CD14-positive monocyte (primary cell): ENCODE measurements around the gene CNTN5. TPM values are rescaled to one million over a fixed set of nuclear protein-coding genes. Genes with fewer than 3 reads are reported as not detected.

ENCODE experiments used
- DNase-seq, 3 donors: peaks; one replicate each; pipeline ENCODE4 v3.0.0-alpha.2; 2011 to 2022
- H2AFZ ChIP-seq: 2 replicates; pipeline ENCODE4 v1.6.0; 2012; ENCODE audit warnings: mild to moderate bottlenecking, low read depth, low read length, inconsistent platforms; ENCODE audit not compliant: insufficient read depth, poor library complexity, severe bottlenecking
- H3K27ac ChIP-seq, 2 donors: 1 replicate in 1 of 2; 2 replicates in 1 of 2; pipeline ENCODE4 v1.5.1; 2012 to 2013; ENCODE audit warnings: low read length in 2 of 2, control low read depth in 1 of 2, inconsistent platforms in 1 of 2, low read depth in 1 of 2, mild to moderate bottlenecking in 1 of 2
- H3K27me3 ChIP-seq, 2 donors: one replicate each; pipeline versions ENCODE4 v1.6.0 to v1.6.1; 2011 to 2013; ENCODE audit warnings: low read length in 2 of 2; ENCODE audit not compliant: control insufficient read depth in 2 of 2, insufficient read depth in 2 of 2
- H3K36me3 ChIP-seq, 2 donors: replicated peaks in 1 of 2; 1 replicate in 1 of 2; 2 replicates in 1 of 2; pipeline versions ENCODE4 v1.5.1 to v1.6.1; 2012 to 2013; ENCODE audit warnings: low read length in 2 of 2, control low read depth in 1 of 2, inconsistent platforms in 1 of 2, mild to moderate bottlenecking in 1 of 2; ENCODE audit not compliant: insufficient read depth in 2 of 2, control insufficient read depth in 1 of 2
- H3K4me1 ChIP-seq, 2 donors: 1 replicate in 1 of 2; 2 replicates in 1 of 2; pipeline versions ENCODE4 v1.5.1 to v1.6.1; 2012 to 2013; ENCODE audit warnings: low read length in 2 of 2, control low read depth in 1 of 2, inconsistent platforms in 1 of 2, mild to moderate bottlenecking in 1 of 2, moderate library complexity in 1 of 2; ENCODE audit not compliant: insufficient read depth in 2 of 2, control insufficient read depth in 1 of 2
- H3K4me2 ChIP-seq: replicated peaks from 2 replicates; pipeline ENCODE3; 2012; ENCODE audit warnings: low read length, moderate library complexity, mild to moderate bottlenecking; ENCODE audit not compliant: poor library complexity, severe bottlenecking; ENCODE audit errors: extremely low read depth
- H3K4me3 ChIP-seq, 3 experiments: fragments of 200-600 bp in 1 of 3; sonication (generic) in 1 of 3; replicated peaks in 1 of 3; 1 replicate in 2 of 3; 2 replicates in 1 of 3; pipeline ENCODE4 v1.5.1; 2011 to 2013; ENCODE audit warnings: low read length in 3 of 3, mild to moderate bottlenecking in 3 of 3, control low read depth in 2 of 3, low read depth in 2 of 3, inconsistent platforms in 1 of 3, moderate library complexity in 1 of 3
- H3K79me2 ChIP-seq: 2 replicates; pipeline ENCODE4 v1.6.0; 2012; ENCODE audit warnings: mild to moderate bottlenecking, control low read depth, inconsistent platforms, low read length, moderate library complexity; ENCODE audit not compliant: insufficient read depth
- H3K9ac ChIP-seq: 2 replicates; pipeline ENCODE4 v1.6.0; 2017; ENCODE audit warnings: low read length, mild to moderate bottlenecking; ENCODE audit not compliant: insufficient read depth, poor library complexity, severe bottlenecking
- H3K9me3 ChIP-seq, 2 donors: replicated peaks in 1 of 2; 1 replicate in 1 of 2; 2 replicates in 1 of 2; pipeline versions ENCODE4 v1.5.1 to v1.6.1; 2012 to 2013; ENCODE audit warnings: low read length in 2 of 2, control low read depth in 1 of 2; ENCODE audit not compliant: control insufficient read depth in 1 of 2, insufficient read depth in 1 of 2
- H4K20me1 ChIP-seq: 2 replicates; pipeline ENCODE4 v1.6.0; 2012; ENCODE audit warnings: mild to moderate bottlenecking, low read length, control low read depth, moderate library complexity; ENCODE audit not compliant: insufficient read depth
- H3K27ac Mint-ChIP-seq, 7 donors: one replicate each; pipeline ENCODE4 v1.8.0; 2020; ENCODE audit warnings: mild to moderate bottlenecking in 7 of 7, mixed read lengths in 7 of 7, moderate library complexity in 6 of 7, inconsistent platforms in 2 of 7
- H3K27me3 Mint-ChIP-seq, 3 donors: one replicate each; pipeline ENCODE4 v1.8.0; 2021 to 2022; ENCODE audit warnings: low read depth in 3 of 3, mild to moderate bottlenecking in 3 of 3, mixed read lengths in 3 of 3, moderate library complexity in 3 of 3, inconsistent platforms in 1 of 3
- H3K36me3 Mint-ChIP-seq, 2 donors: one replicate each; pipeline ENCODE4 v1.8.0; 2020; ENCODE audit warnings: mixed read lengths in 2 of 2, inconsistent platforms in 1 of 2, mild to moderate bottlenecking in 1 of 2
- H3K4me1 Mint-ChIP-seq: one replicate; pipeline ENCODE4 v1.8.0; 2020; ENCODE audit warnings: mild to moderate bottlenecking, mixed read lengths
- H3K4me3 Mint-ChIP-seq, 2 donors: one replicate each; pipeline ENCODE4 v1.8.0; 2020; ENCODE audit warnings: mild to moderate bottlenecking in 2 of 2, mixed read lengths in 2 of 2, moderate library complexity in 1 of 2
- H3K9me3 Mint-ChIP-seq, 7 donors: one replicate each; pipeline ENCODE4 v1.8.0; 2020 to 2022; ENCODE audit warnings: mixed read lengths in 7 of 7, mild to moderate bottlenecking in 6 of 7, moderate library complexity in 6 of 7, inconsistent platforms in 2 of 7
- WGBS: methylation state at CpG from one replicate; pipeline ENCODE4 v1.1.5; 2013; ENCODE audit warnings: missing lambda C conversion rate; ENCODE audit not compliant: insufficient coverage; 5-methylcytosine and 5-hydroxymethylcytosine counted together
- intact Hi-C, 2 donors: fragments of 100-400 bp; cut with micrococcal nuclease; formaldehyde crosslinking; loops; one replicate each; pipeline versions ENCODE4 v1.15.0 to v1.15.1; 2023
- polyA plus RNA-seq, 3 donors: library from polyadenylated mRNA; depleted of rRNA in 1 of 3; unstranded in 2 of 3; stranded (reverse) in 1 of 3; fragments of 300-500 nt in 2 of 3; fragments of >200 nt in 1 of 3; fragmentation: Illumina TruSeq in 2 of 3; gene quantifications; 1 replicate in 2 of 3; 2 replicates in 1 of 3; pipeline ENCODE4 v1.2.3, GENCODE V29; 2012 to 2021
- TF ChIP-seq, protein P1 (sequence below): fragments of 200-600 bp; IDR thresholded peaks from one replicate; pipeline ENCODE4 v1.8.0; 2022; ENCODE audit warnings: antibody characterized with exemption, mild to moderate bottlenecking

CNTN5 gene
- polyA plus RNA-seq, 3 donors = not detected

GRCh38 chr11:99960536-99960935, 939.8 kb downstream of the CNTN5 start:
- no peak overlapping the region for H3K4me3 Mint-ChIP-seq
- H3K27me3 Mint-ChIP-seq = no peaks in the 10 kb centered on the region

GRCh38 chr11:99968336-99968735, 947.6 kb downstream of the CNTN5 start:
- Histone ChIP-seq H3K4me1 (no peaks in the 10 kb centered on the region), H3K27ac (no peak overlapping the region), H3K9me3 (peaks cover 3 to 5% of the 10 kb centered on the region in 2 donors), H2AFZ (no peak overlapping the region), H3K4me3 (no peak overlapping the region), H3K79me2 (no peaks in the 10 kb centered on the region), H3K27me3 (no peaks in the 10 kb centered on the region), H3K36me3 (no peaks in the 10 kb centered on the region), H3K4me2 (no peak overlapping the region), H3K9ac (no peak overlapping the region), H4K20me1 (no peaks in the 10 kb centered on the region)
- no peak overlapping the region for H3K4me3 Mint-ChIP-seq
- no peak overlapping the region for H3K27ac Mint-ChIP-seq
- intact Hi-C loops = no loop called here
- peaks cover 0 to 7% (median 2%) of the 10 kb centered on the region in 7 donors for H3K9me3 Mint-ChIP-seq
- no peaks in the 10 kb centered on the region for H3K4me1 Mint-ChIP-seq
- no peak for DNase-seq
- no peaks in the 10 kb centered on the region for H3K36me3 Mint-ChIP-seq
- no CpG with 5 or more reads among the region's 1 CpG for WGBS
- TF ChIP-seq, protein P1, sequence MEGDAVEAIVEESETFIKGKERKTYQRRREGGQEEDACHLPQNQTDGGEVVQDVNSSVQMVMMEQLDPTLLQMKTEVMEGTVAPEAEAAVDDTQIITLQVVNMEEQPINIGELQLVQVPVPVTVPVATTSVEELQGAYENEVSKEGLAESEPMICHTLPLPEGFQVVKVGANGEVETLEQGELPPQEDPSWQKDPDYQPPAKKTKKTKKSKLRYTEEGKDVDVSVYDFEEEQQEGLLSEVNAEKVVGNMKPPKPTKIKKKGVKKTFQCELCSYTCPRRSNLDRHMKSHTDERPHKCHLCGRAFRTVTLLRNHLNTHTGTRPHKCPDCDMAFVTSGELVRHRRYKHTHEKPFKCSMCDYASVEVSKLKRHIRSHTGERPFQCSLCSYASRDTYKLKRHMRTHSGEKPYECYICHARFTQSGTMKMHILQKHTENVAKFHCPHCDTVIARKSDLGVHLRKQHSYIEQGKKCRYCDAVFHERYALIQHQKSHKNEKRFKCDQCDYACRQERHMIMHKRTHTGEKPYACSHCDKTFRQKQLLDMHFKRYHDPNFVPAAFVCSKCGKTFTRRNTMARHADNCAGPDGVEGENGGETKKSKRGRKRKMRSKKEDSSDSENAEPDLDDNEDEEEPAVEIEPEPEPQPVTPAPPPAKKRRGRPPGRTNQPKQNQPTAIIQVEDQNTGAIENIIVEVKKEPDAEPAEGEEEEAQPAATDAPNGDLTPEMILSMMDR = no peak
- H3K27me3 Mint-ChIP-seq = peaks cover 0 to 2% (median 0%) of the 10 kb centered on the region in 3 donors

More at GRCh38 chr11:99960536-99960935, 939.8 kb downstream of the CNTN5 start:
- Mint-ChIP-seq H3K4me1 (no peaks in the 10 kb centered on the region), H3K36me3 (no peaks in the 10 kb centered on the region), H3K27ac (no peak overlapping the region), H3K9me3 (peaks cover 0 to 7% (median 2%) of the 10 kb centered on the region in 7 donors)
- H2AFZ ChIP-seq = no peak overlapping the region
- TF ChIP-seq, protein P1 = no peak
- H3K9me3 ChIP-seq = peaks cover 0 to 6% of the 10 kb centered on the region in 2 donors
- DNase-seq = no peak
- WGBS = 83% methylated on average over 1 of the region's 3 CpGs
- intact Hi-C loops = no loop called here
- no peaks in the 10 kb centered on the region for H3K27me3 ChIP-seq
- H3K36me3 ChIP-seq = no peaks in the 10 kb centered on the region
- H3K27ac ChIP-seq = no peak overlapping the region
- no peaks in the 10 kb centered on the region for H3K79me2 ChIP-seq
- H3K4me3 ChIP-seq = no peak overlapping the region
- H4K20me1 ChIP-seq = no peaks in the 10 kb centered on the region
- no peak overlapping the region for H3K4me2 ChIP-seq
- no peak overlapping the region for H3K9ac ChIP-seq
- H3K4me1 ChIP-seq = no peaks in the 10 kb centered on the region
